Trophoblast cell (in vitro differentiated cells and primary cell): Measurements from ENCODE around the gene FAM53A.
"Not testable (repeated sequence)": the region's sequence is repeated elsewhere in the genome, so short reads cannot be mapped to it uniquely, and the experiment has no call there.

Experiments used
- DNase-seq, 2 donors: peaks; one replicate each; pipeline ENCODE4 v3.0.0-alpha.2; 2016
- H2AFZ ChIP-seq: 2 replicates; pipeline ENCODE4 v1.6.1; 2013; ENCODE audit warnings: low read length, moderate library complexity, mild to moderate bottlenecking; ENCODE audit not compliant: insufficient read depth, poor library complexity
- H2AK5ac ChIP-seq: 2 replicates; pipeline ENCODE4 v1.6.1; 2013; ENCODE audit warnings: mild to moderate bottlenecking, low read length
- H2BK120ac ChIP-seq: 2 replicates; pipeline ENCODE4 v1.6.1; 2013; ENCODE audit warnings: low read length, mild to moderate bottlenecking, moderate library complexity; ENCODE audit not compliant: insufficient read depth, poor library complexity
- H2BK12ac ChIP-seq: 2 replicates; pipeline ENCODE4 v1.6.1; 2013; ENCODE audit warnings: mild to moderate bottlenecking, low read length, moderate library complexity
- H2BK5ac ChIP-seq: 2 replicates; pipeline ENCODE4 v1.6.1; 2013; ENCODE audit warnings: low read length, low read depth, moderate library complexity, mild to moderate bottlenecking; ENCODE audit not compliant: poor library complexity
- H3K14ac ChIP-seq: 2 replicates; pipeline ENCODE4 v1.6.1; 2013; ENCODE audit warnings: mild to moderate bottlenecking, low read length
- H3K18ac ChIP-seq: 2 replicates; pipeline ENCODE4 v1.6.1; 2013; ENCODE audit warnings: mild to moderate bottlenecking, low read length
- H3K23ac ChIP-seq: 2 replicates; pipeline ENCODE4 v1.6.1; 2013; ENCODE audit warnings: low read length
- H3K27ac ChIP-seq: 2 replicates; pipeline ENCODE4 v1.5.1; 2013; ENCODE audit warnings: low read depth, mild to moderate bottlenecking, inconsistent platforms, low read length, moderate library complexity
- H3K27me3 ChIP-seq: 2 replicates; pipeline ENCODE4 v1.6.1; 2013; ENCODE audit warnings: inconsistent platforms, mild to moderate bottlenecking, low read length, moderate library complexity; ENCODE audit not compliant: insufficient read depth
- H3K36me3 ChIP-seq, 2 experiments: 1 replicate in 1 of 2; 2 replicates in 1 of 2; pipeline ENCODE4 v1.6.1; 2013; ENCODE audit warnings: low read length in 2 of 2, mild to moderate bottlenecking in 2 of 2, moderate library complexity in 1 of 2; ENCODE audit not compliant: insufficient read depth in 2 of 2, control insufficient read depth in 1 of 2
- H3K4ac ChIP-seq: 2 replicates; pipeline ENCODE4 v1.6.1; 2013; ENCODE audit warnings: low read depth, mild to moderate bottlenecking, low read length, moderate library complexity
- H3K4me1 ChIP-seq, 2 experiments: 1 replicate in 1 of 2; 2 replicates in 1 of 2; pipeline ENCODE4 v1.6.1; 2013; ENCODE audit warnings: low read length in 2 of 2, mild to moderate bottlenecking in 2 of 2, moderate library complexity in 1 of 2; ENCODE audit not compliant: insufficient read depth in 2 of 2, control insufficient read depth in 1 of 2
- H3K4me2 ChIP-seq: 2 replicates; pipeline ENCODE4 v1.6.1; 2013; ENCODE audit warnings: inconsistent platforms, mild to moderate bottlenecking, low read length, moderate library complexity
- H3K4me3 ChIP-seq: 2 replicates; pipeline ENCODE4 v1.5.1; 2013; ENCODE audit warnings: mild to moderate bottlenecking, low read depth, low read length, inconsistent platforms
- H3K79me1 ChIP-seq: one replicate; pipeline ENCODE4 v1.6.1; 2013; ENCODE audit warnings: low read length
- H3K79me2 ChIP-seq: 2 replicates; pipeline ENCODE4 v1.6.1; 2013; ENCODE audit warnings: low read length, mild to moderate bottlenecking; ENCODE audit not compliant: control insufficient read depth, insufficient read depth, poor library complexity
- H3K9ac ChIP-seq: 2 replicates; pipeline ENCODE4 v1.6.1; 2013; ENCODE audit warnings: mild to moderate bottlenecking, low read length
- H3K9me3 ChIP-seq: 2 replicates; pipeline ENCODE4 v1.6.1; 2013; ENCODE audit warnings: low read depth, mild to moderate bottlenecking, control low read depth, inconsistent platforms, low read length; ENCODE audit not compliant: insufficient read depth
- H4K12ac ChIP-seq: 2 replicates; pipeline ENCODE4 v1.6.1; 2013; ENCODE audit warnings: low read depth, mild to moderate bottlenecking, low read length, moderate library complexity
- H4K8ac ChIP-seq: 2 replicates; pipeline ENCODE4 v1.6.1; 2013; ENCODE audit warnings: low read depth, mild to moderate bottlenecking, low read length, moderate library complexity
- H4K91ac ChIP-seq: one replicate; pipeline ENCODE4 v1.6.1; 2013; ENCODE audit warnings: low read depth, mild to moderate bottlenecking, low read length, moderate library complexity
- WGBS: extraction: QIAGEN DNeasy Blood & Tissue Kit; methylation state at CpG from one replicate; pipeline ENCODE4 v1.1.7; 2013; ENCODE audit warnings: missing lambda C conversion rate; ENCODE audit not compliant: insufficient read length, insufficient coverage; ENCODE audit errors: extremely low coverage; 5-methylcytosine and 5-hydroxymethylcytosine counted together

Gene FAM53A

DNA sequence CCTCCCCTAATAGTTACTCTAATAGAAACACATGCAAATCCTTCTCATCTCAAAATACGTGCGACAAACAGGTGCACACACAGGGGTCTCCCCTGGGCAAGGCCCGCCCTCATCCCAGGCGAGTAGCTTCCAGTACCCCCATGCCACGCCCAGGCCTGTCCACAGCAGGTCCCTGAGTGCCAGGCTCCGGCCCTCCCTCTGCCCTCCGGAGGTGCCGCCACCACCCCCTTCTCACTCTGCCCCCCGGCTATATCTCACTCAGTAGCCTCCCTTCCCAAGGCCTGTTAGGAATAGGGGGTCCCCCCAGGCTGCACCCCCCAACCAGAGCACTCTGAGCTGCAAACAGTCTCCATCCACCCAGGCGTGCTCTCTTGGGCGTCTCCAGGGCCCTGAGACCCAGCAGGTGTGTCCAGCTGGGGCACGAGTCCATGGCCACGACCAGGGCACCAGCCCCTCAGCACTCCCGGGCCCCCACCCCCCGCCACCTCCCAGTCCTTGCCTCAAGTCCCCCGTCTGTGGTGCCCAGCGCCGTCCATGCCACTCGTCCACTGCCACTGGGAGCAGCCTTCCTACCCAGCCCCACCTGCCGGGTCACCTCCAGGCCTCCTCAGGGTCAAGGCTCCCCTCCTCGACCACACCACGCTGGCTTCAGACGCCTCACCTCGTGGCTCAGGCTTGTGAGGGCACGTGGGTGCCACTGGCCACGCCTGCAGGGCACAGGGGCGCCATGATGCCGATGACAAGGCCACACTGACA, 41.7 kb downstream of the FAM53A start:
- DNase-seq = no peak
- H4K8ac ChIP-seq = no peak overlapping the region
- H4K12ac ChIP-seq = no peak overlapping the region
- H2AK5ac ChIP-seq = peak overlapping the region; percentile 50
- H3K27me3 ChIP-seq = no peaks in the 10 kb centered on the region
- no peak overlapping the region for H3K4ac ChIP-seq
- H3K36me3 ChIP-seq = no peaks in the 10 kb centered on the region
- H3K18ac ChIP-seq = no peak overlapping the region
- H3K4me3 ChIP-seq = no peak overlapping the region
- no peak overlapping the region for H3K27ac ChIP-seq
- no peak overlapping the region for H3K23ac ChIP-seq
- no peak overlapping the region for H3K14ac ChIP-seq
- H2BK120ac ChIP-seq = no peak overlapping the region
- H2AFZ ChIP-seq = no peak overlapping the region
- WGBS = no CpG with 5 or more reads among the region's 28 CpGs
- no peak overlapping the region for H3K9ac ChIP-seq
- no peaks in the 10 kb centered on the region for H3K79me2 ChIP-seq
- H2BK12ac ChIP-seq = no peak overlapping the region
- no peak overlapping the region for H4K91ac ChIP-seq
- peaks cover 2% of the 10 kb centered on the region for H3K9me3 ChIP-seq
- no peaks in the 10 kb centered on the region for H3K79me1 ChIP-seq
- peaks cover 11 to 13% of the 10 kb centered on the region in 2 experiments for H3K4me1 ChIP-seq
- H2BK5ac ChIP-seq = no peak overlapping the region
- H3K4me2 ChIP-seq = no peak overlapping the region

GRCh38 chr4:1641671-1642070, 42.4 kb downstream of the FAM53A start:
- WGBS = no CpG with 5 or more reads among the region's 7 CpGs
- H3K18ac ChIP-seq = no peak overlapping the region
- H3K14ac ChIP-seq = no peak overlapping the region
- no peak overlapping the region for H4K8ac ChIP-seq
- H3K9ac ChIP-seq = no peak overlapping the region
- H3K79me2 ChIP-seq = no peaks in the 10 kb centered on the region
- no peak overlapping the region for H3K27ac ChIP-seq
- no peaks in the 10 kb centered on the region for H3K79me1 ChIP-seq
- no peak overlapping the region for H2AFZ ChIP-seq
- no peak for DNase-seq
- no peak overlapping the region for H2BK12ac ChIP-seq
- peaks cover 2% of the 10 kb centered on the region for H3K9me3 ChIP-seq
- no peaks in the 10 kb centered on the region for H3K27me3 ChIP-seq
- H3K4ac ChIP-seq = no peak overlapping the region
- H2BK5ac ChIP-seq = no peak overlapping the region
- no peak overlapping the region for H2AK5ac ChIP-seq
- no peaks in the 10 kb centered on the region for H3K36me3 ChIP-seq
- no peak overlapping the region for H3K4me3 ChIP-seq
- H4K91ac ChIP-seq = no peak overlapping the region
- no peak overlapping the region for H3K23ac ChIP-seq
- no peak overlapping the region for H4K12ac ChIP-seq
- H3K4me1 ChIP-seq = peaks cover 11 to 13% of the 10 kb centered on the region in 2 experiments
- no peak overlapping the region for H2BK120ac ChIP-seq
- H3K4me2 ChIP-seq = no peak overlapping the region

DNA sequence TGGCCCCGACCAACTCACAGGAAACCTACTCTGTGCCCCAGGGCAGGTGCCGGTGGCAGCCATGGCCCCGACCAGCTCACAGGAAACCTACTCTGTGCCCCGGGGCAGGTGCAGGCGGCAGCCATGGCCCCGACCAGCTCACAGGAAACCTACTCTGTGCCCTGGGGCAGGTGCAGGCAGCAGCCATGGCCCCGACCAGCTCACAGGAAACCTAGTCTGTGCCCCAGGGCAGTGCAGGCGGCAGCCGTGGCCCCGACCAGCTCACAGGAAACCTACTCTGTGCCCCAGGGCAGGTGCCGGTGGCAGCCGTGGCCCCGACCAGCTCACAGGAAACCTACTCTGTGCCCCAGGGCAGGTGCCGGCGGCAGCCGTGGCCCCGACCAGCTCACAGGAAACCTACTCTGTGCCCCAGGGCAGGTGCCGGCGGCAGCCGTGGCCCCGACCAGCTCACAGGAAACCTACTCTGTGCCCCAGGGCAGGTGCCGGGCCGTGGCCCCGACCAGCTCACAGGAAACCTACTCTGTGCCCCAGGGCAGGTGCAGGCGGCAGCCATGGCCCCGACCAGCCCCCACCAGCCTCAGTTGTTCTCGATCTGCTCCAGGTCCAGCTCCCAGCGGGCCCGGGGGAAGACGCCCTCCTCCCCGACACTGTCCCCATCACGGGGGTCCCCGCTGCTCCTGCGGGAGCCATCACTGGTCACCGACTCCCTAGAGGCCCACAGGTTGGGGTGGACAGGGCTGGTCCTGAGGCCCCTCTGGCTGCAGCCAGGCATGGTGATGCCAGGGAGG, 43.2 kb downstream of the FAM53A start:
- H2AK5ac ChIP-seq, H3K9ac ChIP-seq, H2BK12ac ChIP-seq, H3K23ac ChIP-seq, H2AFZ ChIP-seq, H3K79me1 ChIP-seq, H3K4me2 ChIP-seq, H3K27ac ChIP-seq, H3K27me3 ChIP-seq, H3K4ac ChIP-seq, H3K4me3 ChIP-seq, H4K12ac ChIP-seq, H3K14ac ChIP-seq, H4K91ac ChIP-seq, H3K79me2 ChIP-seq, H3K9me3 ChIP-seq, H4K8ac ChIP-seq, H2BK5ac ChIP-seq, H3K36me3 ChIP-seq, H2BK120ac ChIP-seq, H3K18ac ChIP-seq: not testable (repeated sequence)
- WGBS = no CpG with 5 or more reads among the region's 35 CpGs
- peaks cover 11 to 13% of the 10 kb centered on the region in 2 experiments for H3K4me1 ChIP-seq
- peak; percentile 13 to 20 for DNase-seq

GRCh38 chr4:1640190-1640589, 43.9 kb downstream of the FAM53A start:
- no peak overlapping the region for H3K27ac ChIP-seq
- H3K14ac ChIP-seq = no peak overlapping the region
- no peaks in the 10 kb centered on the region for H3K79me1 ChIP-seq
- H2AFZ ChIP-seq = no peak overlapping the region
- no peaks in the 10 kb centered on the region for H3K36me3 ChIP-seq
- no peak for DNase-seq
- no peak overlapping the region for H2BK120ac ChIP-seq
- H2BK12ac ChIP-seq = no peak overlapping the region
- H3K18ac ChIP-seq = no peak overlapping the region
- H2BK5ac ChIP-seq = no peak overlapping the region
- H3K4me2 ChIP-seq = no peak overlapping the region
- no peak overlapping the region for H2AK5ac ChIP-seq
- H4K8ac ChIP-seq = no peak overlapping the region
- no peak overlapping the region for H4K12ac ChIP-seq
- no peak overlapping the region for H3K4me3 ChIP-seq
- no peak overlapping the region for H4K91ac ChIP-seq
- H3K9ac ChIP-seq = no peak overlapping the region
- H3K27me3 ChIP-seq = no peaks in the 10 kb centered on the region
- no peaks in the 10 kb centered on the region for H3K79me2 ChIP-seq
- no CpG with 5 or more reads among the region's 16 CpGs for WGBS
- peaks cover 8 to 9% of the 10 kb centered on the region in 2 experiments for H3K4me1 ChIP-seq
- H3K23ac ChIP-seq = no peak overlapping the region
- H3K4ac ChIP-seq = no peak overlapping the region
- H3K9me3 ChIP-seq = peaks cover 2% of the 10 kb centered on the region
